ENCODE data around the gene ARHGEF17. TPM values are rescaled to one million over a fixed set of nuclear protein-coding genes. Genes with fewer than 3 reads are reported as not detected.

The ARHGEF17 gene
- total and polyA plus RNA-seq, 2 experiments from 2014 or later: 15.3 to 23.5 TPM

DNA sequence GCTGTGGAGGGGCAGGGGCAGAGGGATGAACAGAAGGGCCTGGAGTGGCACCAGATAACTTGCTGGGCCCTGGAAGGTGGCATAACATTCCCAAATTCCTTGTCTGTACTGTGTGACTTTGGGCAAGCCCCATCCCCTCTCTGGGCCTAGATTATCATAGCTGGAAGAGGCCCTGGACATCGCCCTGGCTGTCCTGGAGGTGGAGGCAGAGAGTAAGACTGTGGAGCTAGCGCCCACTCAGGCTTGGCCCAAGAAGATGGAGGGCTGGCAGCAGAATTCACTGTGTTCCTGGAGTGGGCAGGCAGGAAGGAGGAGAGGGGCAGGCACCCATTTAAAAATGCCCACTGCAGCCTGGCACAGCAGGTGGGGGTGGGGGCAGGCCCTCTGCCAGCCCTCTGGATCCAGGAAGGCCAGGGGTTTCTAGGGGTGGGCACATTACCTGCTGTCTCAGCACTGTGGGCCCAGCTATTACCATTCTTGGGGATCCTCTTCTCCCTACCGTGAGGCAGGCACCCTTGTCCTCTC, 22.6 kb downstream of the ARHGEF17 start:
- H4K20me1 ChIP-seq (ENCODE audit: insufficient read depth): peaks cover 9% of the 10 kb centered on the region; the same call in 1 of the 2 replicates
- H3F3A ChIP-seq (ENCODE audit: insufficient read depth): peaks cover 41% of the 10 kb centered on the region
- no peak overlapping the region for H3K4me3 ChIP-seq
- no peaks in the 10 kb centered on the region for H3K9me3 ChIP-seq (ENCODE audit: low read depth)
- H3K27me3 ChIP-seq (replicated peaks; ENCODE audit: insufficient read depth): no peaks in the 10 kb centered on the region
- H3K4me1 ChIP-seq (ENCODE audit: insufficient read depth): peaks cover 66% of the 10 kb centered on the region
- DNase-seq: peak; percentile 69
- H3K4me2 ChIP-seq (ENCODE audit: unreplicated experiment): peak overlapping the region; percentile 7
- no peak overlapping the region for H2AFZ ChIP-seq
- TF ChIP-seq EZH2 (IDR thresholded peaks at IDR 0.05; ENCODE audit: insufficient read depth, poor library complexity, severe bottlenecking) (no peak), EZH2phosphoT487 (IDR thresholded peaks at IDR 0.05; ENCODE audit: insufficient read depth, low read depth) (no peak)
- WGBS, 2 experiments (ENCODE audit: low coverage in 1 of 2, low lambda C conversion rate in 2 of 2, missing lambda C conversion rate in 2 of 2): 56 to 62% methylated on average over 3 of the region's 3 CpGs
- H3K9ac ChIP-seq: 0 out of 2 replicates have a peak overlapping the region, but pooled peaks have one; percentile 14
- no peaks in the 10 kb centered on the region for H3K9me2 ChIP-seq (ENCODE audit: insufficient read depth)
- no peaks in the 10 kb centered on the region for H3K36me3 ChIP-seq (ENCODE audit: low read depth)
- H3K27ac ChIP-seq: no peak overlapping the region; the same call in none of the 2 replicates
- peaks cover 97% of the 10 kb centered on the region for H3K79me2 ChIP-seq (ENCODE audit: insufficient read depth)
- in situ Hi-C loops (cut with MboI): no loop called here

DNA sequence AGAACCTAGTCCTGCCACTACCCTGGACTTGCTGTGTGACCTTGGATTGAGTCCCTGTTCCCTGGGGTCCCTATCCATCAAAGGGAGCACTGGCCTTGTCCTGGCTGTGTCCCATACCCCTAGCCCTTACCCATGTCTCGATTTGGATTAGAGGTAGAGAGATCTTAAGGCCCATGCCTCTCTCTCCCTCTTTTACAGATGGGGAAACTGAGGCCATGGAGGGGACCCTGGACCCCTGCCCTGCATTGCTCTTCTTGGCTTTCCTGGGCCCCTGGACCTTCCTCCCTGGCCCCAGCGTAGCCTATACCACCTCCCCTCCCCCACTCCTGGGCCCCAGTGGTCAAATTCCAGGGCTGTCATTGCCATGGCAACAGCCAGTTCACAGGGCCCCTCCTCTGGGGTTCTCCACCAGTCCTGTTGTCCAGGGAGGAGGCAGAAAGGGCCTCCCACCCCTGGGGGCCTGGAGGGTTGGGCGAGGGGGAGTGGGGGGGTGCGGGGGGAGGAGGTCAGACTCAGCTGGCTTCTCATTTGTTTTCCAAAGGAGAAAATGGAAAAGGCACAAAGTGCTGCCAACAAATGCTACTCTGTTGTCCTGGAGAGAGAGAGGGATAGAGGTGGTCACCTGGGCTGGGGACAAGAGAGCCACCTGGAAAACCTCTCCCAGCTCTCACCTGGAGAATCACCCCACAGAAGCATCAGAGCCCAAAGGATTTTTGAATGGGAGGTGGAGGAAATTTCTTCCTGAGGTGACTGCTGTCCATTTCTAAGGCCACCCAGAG, 23.3 kb downstream of the ARHGEF17 start:
- Histone ChIP-seq H2AFZ (no peak overlapping the region), H3K27me3 (replicated peaks; ENCODE audit: insufficient read depth) (no peaks in the 10 kb centered on the region), H3K9me3 (ENCODE audit: low read depth) (no peaks in the 10 kb centered on the region), H3K27ac (no peak overlapping the region), H3K36me3 (ENCODE audit: low read depth) (no peaks in the 10 kb centered on the region), H3K4me2 (ENCODE audit: unreplicated experiment) (no peak overlapping the region), H3K4me3 (no peak overlapping the region), H3F3A (ENCODE audit: insufficient read depth) (peaks cover 44% of the 10 kb centered on the region), H3K9ac (no peak overlapping the region), H3K4me1 (ENCODE audit: insufficient read depth) (peaks cover 65% of the 10 kb centered on the region), H3K79me2 (ENCODE audit: insufficient read depth) (peaks cover 97% of the 10 kb centered on the region), H4K20me1 (ENCODE audit: insufficient read depth) (peaks cover 9% of the 10 kb centered on the region; the same call in 1 of the 2 replicates), H3K9me2 (ENCODE audit: insufficient read depth) (no peaks in the 10 kb centered on the region)
- no peak for TF ChIP-seq EZH2 (IDR thresholded peaks at IDR 0.05; ENCODE audit: insufficient read depth, poor library complexity, severe bottlenecking)
- DNase-seq: no peak
- 37 to 45% methylated on average over 2 to 4 of the region's 4 CpGs for WGBS, 2 experiments (ENCODE audit: low coverage in 1 of 2, low lambda C conversion rate in 2 of 2, missing lambda C conversion rate in 2 of 2)
- in situ Hi-C loops (cut with MboI): no loop called here

DNA sequence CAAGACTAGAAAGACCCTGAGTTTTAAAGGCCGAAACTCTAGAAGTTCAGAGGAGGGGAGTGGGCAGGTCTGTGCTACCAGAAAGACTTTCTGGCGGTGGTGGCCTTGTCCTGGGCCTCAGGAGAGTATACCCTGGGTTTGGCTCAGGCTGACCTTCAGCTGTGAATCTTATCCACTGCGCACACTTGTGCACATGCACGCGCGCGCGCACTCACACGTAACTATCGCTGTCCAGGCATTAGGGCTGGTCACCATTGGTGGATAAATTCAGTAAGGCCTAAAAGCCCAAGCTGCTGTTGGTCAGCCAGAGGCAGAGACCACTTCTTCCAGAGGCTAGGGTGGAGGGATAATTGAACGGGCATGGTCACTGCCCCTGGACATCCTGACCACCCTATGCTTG, 25.1 kb downstream of the ARHGEF17 start:
- H3K36me3 ChIP-seq (ENCODE audit: low read depth): no peaks in the 10 kb centered on the region
- peak overlapping the region; percentile 51 for H3K27ac ChIP-seq
- whole genome bisulfite sequencing, 2 experiments (ENCODE audit: low coverage in 1 of 2, low lambda C conversion rate in 2 of 2, missing lambda C conversion rate in 2 of 2): 96% methylated on average over 11 of the region's 11 CpGs
- no peak overlapping the region for H3K4me2 ChIP-seq (ENCODE audit: unreplicated experiment)
- peaks cover 9% of the 10 kb centered on the region; the same call in 1 of the 2 replicates for H4K20me1 ChIP-seq (ENCODE audit: insufficient read depth)
- H3K9ac ChIP-seq: no peak overlapping the region
- in situ Hi-C loops (cut with MboI): no loop called here
- H3K9me3 ChIP-seq (ENCODE audit: low read depth): no peaks in the 10 kb centered on the region
- DNase-seq: no peak
- peaks cover 49% of the 10 kb centered on the region for H3K4me1 ChIP-seq (ENCODE audit: insufficient read depth)
- H2AFZ ChIP-seq: no peak overlapping the region
- no peak for TF ChIP-seq EZH2 (IDR thresholded peaks at IDR 0.05; ENCODE audit: insufficient read depth, poor library complexity, severe bottlenecking)
- no peak for TF ChIP-seq EZH2phosphoT487 (IDR thresholded peaks at IDR 0.05; ENCODE audit: insufficient read depth, low read depth)
- no peaks in the 10 kb centered on the region for H3K27me3 ChIP-seq (replicated peaks; ENCODE audit: insufficient read depth)
- no peaks in the 10 kb centered on the region for H3K9me2 ChIP-seq (ENCODE audit: insufficient read depth)
- H3K79me2 ChIP-seq (ENCODE audit: insufficient read depth): peaks cover 97% of the 10 kb centered on the region
- peaks cover 33% of the 10 kb centered on the region for H3F3A ChIP-seq (ENCODE audit: insufficient read depth)
- H3K4me3 ChIP-seq: no peak overlapping the region

DNA sequence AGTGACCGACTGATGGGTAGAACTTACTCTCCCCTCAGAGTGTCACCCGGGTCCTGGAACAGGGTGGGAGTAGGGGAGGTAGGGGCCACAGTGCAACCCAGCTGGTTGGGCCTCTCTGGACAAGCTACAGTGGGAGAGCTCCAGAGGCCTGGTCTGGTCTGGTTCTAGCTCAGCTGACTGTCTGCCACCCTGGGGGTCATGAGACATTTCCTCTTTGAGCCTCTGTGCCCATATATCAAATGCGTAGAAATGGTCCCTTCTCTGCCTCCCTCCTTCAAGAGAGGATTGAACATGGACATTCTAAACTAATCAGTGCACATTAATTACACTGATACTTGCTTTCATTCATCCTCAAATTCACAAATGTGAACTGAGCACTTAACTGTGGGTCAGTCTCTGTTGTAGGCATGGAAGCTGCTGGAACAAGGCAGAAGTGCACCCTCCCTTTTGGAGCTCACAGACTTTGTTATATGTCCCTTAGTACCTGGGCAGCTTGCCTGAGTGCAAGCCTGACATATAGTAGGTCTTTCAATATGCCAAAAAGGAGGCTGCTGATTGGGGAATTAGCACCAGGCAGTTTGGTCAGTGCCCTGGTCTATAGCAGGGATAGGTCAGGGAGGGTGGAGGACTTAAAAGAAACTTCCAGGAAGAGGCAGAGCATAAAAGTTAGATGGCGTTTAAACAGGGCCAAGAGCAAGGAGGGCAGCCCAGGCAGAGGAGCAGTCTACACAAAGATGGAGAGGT, 25.7 kb downstream of the ARHGEF17 start:
- DNase-seq: peak; percentile 18
- peaks cover 49% of the 10 kb centered on the region for H3K4me1 ChIP-seq (ENCODE audit: insufficient read depth)
- peaks cover 33% of the 10 kb centered on the region for H3F3A ChIP-seq (ENCODE audit: insufficient read depth)
- H3K9ac ChIP-seq: peak overlapping the region; percentile 57
- in situ Hi-C loops (cut with MboI): no loop called here
- peaks cover 9% of the 10 kb centered on the region; the same call in 1 of the 2 replicates for H4K20me1 ChIP-seq (ENCODE audit: insufficient read depth)
- H3K27me3 ChIP-seq (replicated peaks; ENCODE audit: insufficient read depth): no peaks in the 10 kb centered on the region
- no peaks in the 10 kb centered on the region for H3K36me3 ChIP-seq (ENCODE audit: low read depth)
- H3K9me2 ChIP-seq (ENCODE audit: insufficient read depth): no peaks in the 10 kb centered on the region
- TF ChIP-seq EZH2 (IDR thresholded peaks at IDR 0.05; ENCODE audit: insufficient read depth, poor library complexity, severe bottlenecking): no peak
- TF ChIP-seq EZH2phosphoT487 (IDR thresholded peaks at IDR 0.05; ENCODE audit: insufficient read depth, low read depth): no peak
- 64 to 65% methylated on average over 4 of the region's 4 CpGs for WGBS, 2 experiments (ENCODE audit: low coverage in 1 of 2, low lambda C conversion rate in 2 of 2, missing lambda C conversion rate in 2 of 2)
- H3K79me2 ChIP-seq (ENCODE audit: insufficient read depth): peaks cover 97% of the 10 kb centered on the region
- H3K4me3 ChIP-seq: no peak overlapping the region
- no peak overlapping the region for H2AFZ ChIP-seq
- no peaks in the 10 kb centered on the region for H3K9me3 ChIP-seq (ENCODE audit: low read depth)
- peak overlapping the region; percentile 51 for H3K27ac ChIP-seq
- peak overlapping the region; percentile 63 for H3K4me2 ChIP-seq (ENCODE audit: unreplicated experiment)

Data from GM23248 (cell line).